ENCODE data around the gene ANKRD34A.

The ANKRD34A gene

GRCh38 chr1:145918992-145919939 is 45.1 kb downstream of the ANKRD34A start:
- DNase-seq (ENCODE audit: low spot score) = peak; percentile 31
- in situ Hi-C loops (cut with MboI; ENCODE audit: low pct_unique_long_range_greater_than_20kb, low sequenced_read_pairs, unreplicated experiment) = no loop called here
- no peak for TF ChIP-seq CTCF (IDR thresholded peaks at IDR 0.05; ENCODE audit: extremely low read depth, insufficient read depth, missing control alignments)

- peak; percentile 89 for DNase-seq (ENCODE audit: low spot score)
- TF ChIP-seq CTCF (IDR thresholded peaks at IDR 0.05; ENCODE audit: extremely low read depth, insufficient read depth, missing control alignments) = no peak
- in situ Hi-C loops (cut with MboI; ENCODE audit: low pct_unique_long_range_greater_than_20kb, low sequenced_read_pairs, unreplicated experiment) = no loop called here
These were observed 46.0 kb downstream of the ANKRD34A start, which contains the start of gene PEX11B for GRCh38 chr1:145918144-145918991. Gene PEX11B (minus strand): TSS chr1:145918717. CDS start chr1:145918688, 29 bp downstream.

- DNase-seq (ENCODE audit: low spot score) = no peak
- TF ChIP-seq CTCF (IDR thresholded peaks at IDR 0.05; ENCODE audit: extremely low read depth, insufficient read depth, missing control alignments) = no peak
- in situ Hi-C loops (cut with MboI; ENCODE audit: low pct_unique_long_range_greater_than_20kb, low sequenced_read_pairs, unreplicated experiment) = no loop called here
These were observed 46.8 kb downstream of the ANKRD34A start for GRCh38 chr1:145917595-145917994.

- no peak for TF ChIP-seq CTCF (IDR thresholded peaks at IDR 0.05; ENCODE audit: extremely low read depth, insufficient read depth, missing control alignments)
- in situ Hi-C loops (cut with MboI; ENCODE audit: low pct_unique_long_range_greater_than_20kb, low sequenced_read_pairs, unreplicated experiment) = no loop called here
- no peak for DNase-seq (ENCODE audit: low spot score)
These were observed 47.6 kb downstream of the ANKRD34A start for GRCh38 chr1:145916745-145917144.

- in situ Hi-C loops (cut with MboI; ENCODE audit: low pct_unique_long_range_greater_than_20kb, low sequenced_read_pairs, unreplicated experiment) = no loop called here
- DNase-seq (ENCODE audit: low spot score) = no peak
- no peak for TF ChIP-seq CTCF (IDR thresholded peaks at IDR 0.05; ENCODE audit: extremely low read depth, insufficient read depth, missing control alignments)
These were observed 52.2 kb downstream of the ANKRD34A start for GRCh38 chr1:145912128-145912641.

Data from GM13977 (cell line).